Adrenal gland (tissue), 12 donors: Measurements from ENCODE around the gene LTB4R. TPM values are rescaled to one million over a fixed set of nuclear protein-coding genes. Genes with fewer than 3 reads are reported as not detected.
A peak's percentile ranks its signal among the peaks of the same experiment; 100 is the strongest.

ENCODE experiments used
- DNase-seq, 7 donors: peaks; one replicate each; pipeline ENCODE4 v3.0.0-alpha.2; 2019 to 2020
- H3K27ac ChIP-seq, 5 donors: fragments of 200-600 bp; sonication (generic) in 4 of 5; 1 replicate in 3 of 5; 2 replicates in 2 of 5; pipeline versions ENCODE4 v1.5.1 to v1.8.0; 2016 to 2020; ENCODE audit warnings: mild to moderate bottlenecking in 1 of 5
- H3K27me3 ChIP-seq: fragments of 200-600 bp; 2 replicates; pipeline ENCODE4 v1.8.0; 2021
- H3K36me3 ChIP-seq, 2 donors: fragments of 200-600 bp; replicated peaks in 1 of 2; 1 replicate in 1 of 2; 2 replicates in 1 of 2; pipeline versions ENCODE4 v1.5.1 to v1.8.0; 2018 to 2022
- H3K4me1 ChIP-seq, 2 donors: fragments of 200-600 bp; replicated peaks in 1 of 2; 1 replicate in 1 of 2; 2 replicates in 1 of 2; pipeline versions ENCODE4 v1.5.1 to v1.8.0; 2018 to 2021
- H3K4me3 ChIP-seq, 4 donors: fragments of 200-600 bp; sonication (generic) in 3 of 4; one replicate each; pipeline ENCODE4 v1.5.1; 2016 to 2018
- H3K9me3 ChIP-seq, 3 donors: fragments of 200-600 bp; sonication (generic) in 1 of 3; replicated peaks in 1 of 3; 1 replicate in 2 of 3; 2 replicates in 1 of 3; pipeline versions ENCODE4 v1.5.1 to v1.8.0; 2016 to 2021
- CTCF ChIP-seq, 6 experiments: fragments of 450-650 bp in 4 of 6; fragments of 200-600 bp in 2 of 6; sonication (generic) in 1 of 6; IDR thresholded peaks; 1 replicate in 5 of 6; 2 replicates in 1 of 6; pipeline versions ENCODE4 v1.5.1 to v1.8.0; 2016 to 2021; ENCODE audit warnings: antibody characterized with exemption in 6 of 6, mild to moderate bottlenecking in 2 of 6, moderate library complexity in 1 of 6
- POLR2A ChIP-seq, 2 donors: fragments of 450-650 bp; IDR thresholded peaks; one replicate each; pipeline ENCODE4 v1.6.1; 2017; ENCODE audit warnings: antibody characterized with exemption in 2 of 2, mild to moderate bottlenecking in 2 of 2, moderate library complexity in 1 of 2
- WGBS, 4 donors: extraction: QIAGEN DNeasy Blood & Tissue Kit in 2 of 4; methylation state at CpG; one replicate each; pipeline versions ENCODE4 v1.1.5 to v1.1.7; 2013 to 2017; 5-methylcytosine and 5-hydroxymethylcytosine counted together
- intact Hi-C, 2 donors: fragments of 100-400 bp; cut with DNase I; formaldehyde crosslinking; loops; one replicate each; pipeline versions ENCODE4 v1.14.1 to v1.15.0; 2022 to 2023
- polyA plus RNA-seq, 3 donors: library from polyadenylated mRNA; stranded (reverse); fragments of 200-250 nt in 2 of 3; fragments of 350-450 nt in 1 of 3; fragmentation: Illumina TruSeq in 1 of 3; extraction: RNeasy Lipid Tissue Mini Kit (QIAGEN cat#74804) in 1 of 3; gene quantifications; one replicate each; pipeline ENCODE4 v1.2.3, GENCODE V29; 2013 to 2014
- total RNA-seq, 9 donors: library from RNA; depleted of rRNA in 4 of 9; stranded (reverse); fragments of >200 nt in 4 of 9; fragments of 120-200 nt in 1 of 9; fragmentation: NEBNext Ultra II Directional in 1 of 9; extraction: Animal tissue kit (Norgen Biotek cat#: 25700) in 1 of 9; gene quantifications; one replicate each; pipeline versions ENCODE4 v1.1.0 to v1.2.4, GENCODE V29; 2013 to 2023
- donor health status: healthy with polysubstance abuse.
- donor health status: Bipolar disorder and iron deficiency.
- donor health status: DM: yes; HTN: yes; CAD: no.
- donor health status: DM: no; HTN: no; CAD: no.
- donor health status: DM: no; HTN: no; CAD: no.
- donor health status: DM: yes; HTN: yes; CAD: no.

Gene LTB4R
- total and polyA plus RNA-seq, 12 donors = 1.4 to 30.2 (median 11.6) TPM

DNA sequence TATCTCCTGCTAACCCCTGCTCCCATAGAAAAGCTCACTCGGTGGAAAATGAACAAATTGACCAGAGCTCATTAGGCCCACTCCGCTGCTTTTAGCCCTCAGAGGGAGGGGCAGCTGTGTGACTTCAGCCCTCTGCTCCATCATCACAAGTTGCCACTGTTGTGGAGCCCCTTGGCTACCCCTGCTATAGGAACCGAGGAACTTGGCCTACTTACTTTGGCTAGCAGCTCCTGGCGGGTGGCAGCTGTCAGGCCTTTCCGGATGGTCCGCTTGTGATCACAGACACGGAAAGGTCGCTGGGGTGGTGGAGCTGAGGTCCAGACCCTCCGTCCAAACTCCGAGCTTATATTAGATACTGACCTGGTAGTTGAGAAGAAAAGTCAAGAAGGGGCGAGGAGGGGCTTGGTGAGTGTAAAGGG is 4.1 kb upstream of the LTB4R start:
- no peak for DNase-seq
- intact Hi-C loops = loop anchor here in 1 of 2 donors (10.0 kb wide), 1 partner anchor 62 kb away; the partner anchor contains the start of gene TINF2
- H3K9me3 ChIP-seq = no peaks in the 10 kb centered on the region
- H3K4me1 ChIP-seq = peaks cover 20 to 44% of the 10 kb centered on the region in 2 donors
- no peak overlapping the region for H3K4me3 ChIP-seq
- peaks cover 0 to 58% of the 10 kb centered on the region in 2 donors for H3K36me3 ChIP-seq
- WGBS, 4 donors = 78 to 83% (median 82%) methylated on average over 9 to 11 of the region's 11 CpGs
- TF ChIP-seq POLR2A (IDR thresholded peaks at IDR 0.05) = no peak
- TF ChIP-seq CTCF (IDR thresholded peaks at IDR 0.05) = no peak
- no peak overlapping the region for H3K27ac ChIP-seq
- H3K27me3 ChIP-seq = no peaks in the 10 kb centered on the region

DNA sequence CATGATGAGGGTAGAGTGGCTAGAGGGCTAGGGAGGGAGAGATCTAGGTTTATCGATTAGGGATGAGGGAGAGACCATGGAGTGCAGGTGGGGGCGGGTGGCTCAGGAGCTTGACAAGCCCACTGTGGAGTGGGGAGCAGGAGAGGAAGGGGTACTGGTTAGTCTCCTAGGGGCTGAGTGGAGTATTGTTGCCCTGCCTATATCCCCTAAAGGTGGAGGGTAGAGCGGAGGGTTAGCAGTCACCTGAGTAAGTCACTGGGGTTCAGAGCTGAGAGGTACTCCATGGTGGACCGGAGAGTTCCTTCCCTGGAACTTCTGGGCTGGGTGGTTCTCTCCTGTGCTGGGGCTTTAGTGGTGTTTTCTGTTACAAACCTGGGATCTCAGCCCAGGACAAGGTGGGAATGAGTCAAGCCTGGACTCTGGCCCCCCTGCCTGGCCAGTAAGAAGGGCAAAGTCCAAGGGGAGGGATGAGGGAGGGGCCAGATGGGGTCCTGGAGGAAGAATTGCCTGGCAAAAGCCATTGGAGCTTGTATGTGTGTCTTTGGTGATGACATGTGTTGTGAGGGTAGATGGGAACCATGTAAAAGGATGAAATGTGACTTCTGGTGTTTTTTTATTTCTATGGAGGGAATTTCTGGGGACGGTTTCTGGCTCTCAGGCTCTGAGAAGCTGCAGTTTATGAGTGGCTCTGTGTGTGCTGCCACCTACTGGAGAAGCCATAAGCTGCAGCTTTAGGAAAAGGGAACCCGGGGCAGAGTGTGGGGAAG is 3.5 kb upstream of the LTB4R start, which contains the start of gene CIDEB:
TSS of gene CIDEB (minus strand) at position 403 of the 767 bp plus-strand sequence. CDS start at position 284, 119 bp downstream.
- intact Hi-C loops = loop anchor here in 1 of 2 donors (10.0 kb wide), 1 partner anchor 63 kb away; the partner anchor contains the start of gene TINF2
- Histone ChIP-seq H3K4me3 (no peak within 1 kb of the TSS), H3K36me3 (peaks cover 0 to 52% of the 10 kb centered on the region in 2 donors), H3K27me3 (no peaks in the 10 kb centered on the region), H3K27ac (no peak within 1 kb of the TSS), H3K4me1 (peaks cover 20 to 48% of the 10 kb centered on the region in 2 donors), H3K9me3 (no peaks in the 10 kb centered on the region)
- 48 to 63% (median 57%) methylated on average over 5 to 6 of the region's 6 CpGs for WGBS, 4 donors
- DNase-seq = peak in 6 of 7 donors; percentile 60 to 86 (median 72)
- TF ChIP-seq POLR2A (IDR thresholded peaks at IDR 0.05) (no peak), CTCF (IDR thresholded peaks at IDR 0.05) (peak; percentile 79 to 92 (median 86))

GRCh38 chr14:24308342-24309124 is 2.8 kb upstream of the LTB4R start:
- no peak overlapping the region for H3K4me3 ChIP-seq
- H3K4me1 ChIP-seq = peaks cover 20 to 52% of the 10 kb centered on the region in 2 donors
- H3K27me3 ChIP-seq = no peaks in the 10 kb centered on the region
- WGBS, 4 donors = 70 to 80% (median 76%) methylated on average over 7 of the region's 7 CpGs
- peaks cover 0 to 45% of the 10 kb centered on the region in 2 donors for H3K36me3 ChIP-seq
- DNase-seq = no peak
- TF ChIP-seq CTCF (IDR thresholded peaks at IDR 0.05) (peak in 2 of 6 experiments; percentile 23 to 32), POLR2A (IDR thresholded peaks at IDR 0.05) (no peak)
- intact Hi-C loops = loop anchor here in 1 of 2 donors (10.0 kb wide), 1 partner anchor 64 kb away; the partner anchor contains the start of gene TINF2
- H3K27ac ChIP-seq = no peak overlapping the region
- no peaks in the 10 kb centered on the region for H3K9me3 ChIP-seq
